HUDEP-2 (cell line): ENCODE data around the gene JHY.

ENCODE experiments used
- DNase-seq, 76 experiments: peaks; one replicate each; lab custom pipeline; 2025; ENCODE audit not compliant: unreplicated experiment in 76 of 76; lab: John Stamatoyannopoulos, UW

Gene JHY

GRCh38 chr11:122933416-122933815, 50.9 kb downstream of the JHY start:
- no peak for DNase-seq

GRCh38 chr11:122937983-122938382, 55.4 kb downstream of the JHY start:
- no peak for DNase-seq

- no peak for DNase-seq
Observed at GRCh38 chr11:122938557-122938956, 56.0 kb downstream of the JHY start.

GRCh38 chr11:122951211-122951610, 68.7 kb downstream of the JHY start:
- DNase-seq: no peak

GRCh38 chr11:122954455-122954854, 71.9 kb downstream of the JHY start:
- no peak for DNase-seq

GRCh38 chr11:122963961-122964360, 81.4 kb downstream of the JHY start:
- no peak for DNase-seq

GRCh38 chr11:122976061-122976733, 93.6 kb downstream of the JHY start:
- no peak for DNase-seq

- no peak for DNase-seq
Observed at GRCh38 chr11:122976734-122977469, 94.3 kb downstream of the JHY start.

GRCh38 chr11:122977470-122978298, 95.1 kb downstream of the JHY start:
- no peak for DNase-seq

GRCh38 chr11:122978299-122978620, 95.7 kb downstream of the JHY start:
- DNase-seq: no peak

GRCh38 chr11:122979103-122979814, 96.7 kb downstream of the JHY start:
- no peak for DNase-seq

- no peak for DNase-seq
Observed at GRCh38 chr11:122979815-122980595, 97.4 kb downstream of the JHY start.

- DNase-seq: peak in 49 of 76 experiments; percentile 1 to 55 (median 23)
Observed at GRCh38 chr11:122981388-122982264, 99.1 kb downstream of the JHY start, which contains the start of gene BSX. Gene BSX (minus strand): TSS chr11:122981834. CDS start chr11:122981671, 163 bp downstream.

GRCh38 chr11:122983438-122984185, 101.1 kb downstream of the JHY start:
- no peak for DNase-seq

GRCh38 chr11:122984186-122985011, 101.8 kb downstream of the JHY start:
- DNase-seq: no peak

GRCh38 chr11:122995526-122995925, 113.0 kb downstream of the JHY start:
- no peak for DNase-seq

GRCh38 chr11:122998727-122999366, 116.3 kb downstream of the JHY start:
- DNase-seq: no peak
